Kidney (tissue), 14 donors: ENCODE data around the gene MAN2A1. TPM values are rescaled to one million over a fixed set of nuclear protein-coding genes. Genes with fewer than 3 reads are reported as not detected.

Experiments
- DNase-seq, 5 donors: peaks; one replicate each; pipeline ENCODE4 v3.0.0-alpha.2; 2013 to 2020
- FAIRE-seq: peaks from 2 replicates; lab custom pipeline; 2012; peaks lifted over from hg19 to GRCh38; lab: Jason Lieb, UNC
- H3K27ac ChIP-seq, 2 donors: one replicate each; pipeline ENCODE4 v1.7.0; 2013; ENCODE audit warnings: low read depth in 2 of 2, low read length in 2 of 2, inconsistent platforms in 1 of 2
- H3K27me3 ChIP-seq: one replicate; pipeline ENCODE4 v1.7.1; 2013; ENCODE audit warnings: low read length, inconsistent platforms; ENCODE audit not compliant: control insufficient read depth, insufficient read depth
- H3K36me3 ChIP-seq, 3 donors: one replicate each; pipeline versions ENCODE4 v1.7.0 to v1.7.1; 2013; ENCODE audit warnings: low read length in 3 of 3, control low read depth in 1 of 3, inconsistent platforms in 1 of 3; ENCODE audit not compliant: insufficient read depth in 3 of 3, control insufficient read depth in 2 of 3
- H3K4me1 ChIP-seq, 3 donors: one replicate each; pipeline versions ENCODE4 v1.7.0 to v1.7.1; 2013; ENCODE audit warnings: low read length in 3 of 3, inconsistent platforms in 1 of 3, low read depth in 1 of 3; ENCODE audit not compliant: control insufficient read depth in 2 of 3, insufficient read depth in 2 of 3
- H3K4me3 ChIP-seq, 3 donors: one replicate each; pipeline versions ENCODE4 v1.7.0 to v1.8.1; 2013; ENCODE audit warnings: low read length in 3 of 3, control low read depth in 1 of 3, inconsistent platforms in 1 of 3
- H3K9ac ChIP-seq, 3 donors: one replicate each; pipeline versions ENCODE4 v1.7.0 to v1.7.1; 2013; ENCODE audit warnings: low read length in 3 of 3, control low read depth in 1 of 3, inconsistent platforms in 1 of 3
- H3K9me3 ChIP-seq, 3 donors: one replicate each; pipeline versions ENCODE4 v1.7.0 to v1.7.1; 2013; ENCODE audit warnings: low read length in 3 of 3, control low read depth in 1 of 3, inconsistent platforms in 1 of 3; ENCODE audit not compliant: control insufficient read depth in 2 of 3, insufficient read depth in 1 of 3
- CTCF ChIP-seq: IDR thresholded peaks from 3 replicates; pipeline ENCODE4 v1.5.1; 2012; ENCODE audit warnings: mild to moderate bottlenecking, moderate library complexity, borderline replicate concordance; ENCODE audit not compliant: insufficient read depth; ENCODE audit errors: extremely low read depth
- intact Hi-C: fragments of 100-400 bp; cut with DNase I; formaldehyde crosslinking; loops from one replicate; pipeline ENCODE4 v1.11.1; 2022
- polyA plus RNA-seq: library from polyadenylated mRNA; stranded (reverse); fragments of 350-450 nt; fragmentation: Illumina TruSeq; extraction: RNeasy Lipid Tissue Mini Kit (QIAGEN cat#74804); gene quantifications from one replicate; pipeline ENCODE4 v1.2.3, GENCODE V29; 2014; ENCODE audit warnings: low read depth, low replicate concordance; ENCODE audit not compliant: insufficient read depth
- total RNA-seq: library from RNA; stranded (reverse); fragmentation: NEBNext Ultra II Directional; extraction: Animal tissue kit (Norgen Biotek cat#: 25700); gene quantifications from one replicate; pipeline ENCODE4 v1.2.1, GENCODE V29; 2021
- donor health status: control.
- donor health status: control.
- donor health status: control.
- donor health status: control.
- donor health status: control.
- donor health status: DM: yes; HTN: yes; CAD: no.
- donor health status: Normal renal cell carcinoma (clear cell type).

The MAN2A1 gene
- total and polyA plus RNA-seq, 2 donors from 2014 or later, result 12.7 to 69.9 TPM

- H3K9ac ChIP-seq, result no peak overlapping the region
- no peak for TF ChIP-seq CTCF
- H3K27ac ChIP-seq, result no peak overlapping the region
- no peaks in the 10 kb centered on the region for H3K27me3 ChIP-seq
- intact Hi-C loops, result no loop called here
- H3K4me1 ChIP-seq, result peaks cover 0 to 3% (median 0%) of the 10 kb centered on the region in 3 donors
- FAIRE-seq (no peak), DNase-seq (no peak)
- peaks cover 0 to 3% (median 0%) of the 10 kb centered on the region in 3 donors for H3K36me3 ChIP-seq
- H3K9me3 ChIP-seq, result no peaks in the 10 kb centered on the region
- no peak overlapping the region for H3K4me3 ChIP-seq
These were observed 95.0 kb downstream of the MAN2A1 start for GRCh38 chr5:109784687-109785086.

- DNase-seq (no peak), FAIRE-seq (no peak)
- H3K27ac ChIP-seq, result no peak overlapping the region
- no peak for TF ChIP-seq CTCF
- H3K9ac ChIP-seq, result no peak overlapping the region
- peaks cover 0 to 3% (median 0%) of the 10 kb centered on the region in 3 donors for H3K4me1 ChIP-seq
- H3K36me3 ChIP-seq, result peaks cover 0 to 3% (median 0%) of the 10 kb centered on the region in 3 donors
- intact Hi-C loops, result no loop called here
- no peaks in the 10 kb centered on the region for H3K9me3 ChIP-seq
- H3K27me3 ChIP-seq, result no peaks in the 10 kb centered on the region
- no peak overlapping the region for H3K4me3 ChIP-seq
These were observed 96.6 kb downstream of the MAN2A1 start for GRCh38 chr5:109786206-109786855.

- FAIRE-seq (no peak), DNase-seq (no peak)
- no peaks in the 10 kb centered on the region for H3K36me3 ChIP-seq
- H3K4me3 ChIP-seq, result no peak overlapping the region
- no peak overlapping the region for H3K27ac ChIP-seq
- TF ChIP-seq CTCF, result no peak
- H3K4me1 ChIP-seq, result peaks cover 0 to 3% (median 0%) of the 10 kb centered on the region in 3 donors
- no peaks in the 10 kb centered on the region for H3K9me3 ChIP-seq
- no peaks in the 10 kb centered on the region for H3K27me3 ChIP-seq
- H3K9ac ChIP-seq, result no peak overlapping the region
- intact Hi-C loops, result no loop called here
These were observed 98.9 kb downstream of the MAN2A1 start for GRCh38 chr5:109788596-109788995.
